Nephron progenitor cell (in vitro differentiated cells): Measurements from ENCODE around the gene CD151.
A peak's percentile ranks its signal among the peaks of the same experiment; 100 is the strongest.

Source experiments
- DNase-seq: peaks from one replicate; pipeline ENCODE4 v3.0.0; 2021
- H3K27ac Mint-ChIP-seq: 2 replicates; pipeline ENCODE4 v1.8.0; 2021; ENCODE audit warnings: mild to moderate bottlenecking, moderate library complexity, mixed read lengths
- H3K27me3 Mint-ChIP-seq: 2 replicates; pipeline ENCODE4 v1.8.0; 2021; ENCODE audit warnings: mild to moderate bottlenecking, low read depth, mixed read lengths; ENCODE audit not compliant: poor library complexity
- H3K36me3 Mint-ChIP-seq: 2 replicates; pipeline ENCODE4 v1.8.0; 2021; ENCODE audit warnings: low read depth, mixed read lengths
- H3K4me1 Mint-ChIP-seq: 2 replicates; pipeline ENCODE4 v1.8.0; 2021; ENCODE audit warnings: mixed read lengths
- H3K4me3 Mint-ChIP-seq: 2 replicates; pipeline ENCODE4 v1.8.0; 2021; ENCODE audit warnings: mild to moderate bottlenecking, moderate library complexity, mixed read lengths
- H3K9me3 Mint-ChIP-seq: 2 replicates; pipeline ENCODE4 v1.8.0; 2021; ENCODE audit warnings: mild to moderate bottlenecking, moderate library complexity, mixed read lengths
- TF ChIP-seq, protein P1 (sequence below): fragments of 200-600 bp; sonication (generic); IDR thresholded peaks from 2 replicates; pipeline ENCODE4 v1.5.0; 2021; ENCODE audit warnings: antibody characterized with exemption

The CD151 gene

DNA sequence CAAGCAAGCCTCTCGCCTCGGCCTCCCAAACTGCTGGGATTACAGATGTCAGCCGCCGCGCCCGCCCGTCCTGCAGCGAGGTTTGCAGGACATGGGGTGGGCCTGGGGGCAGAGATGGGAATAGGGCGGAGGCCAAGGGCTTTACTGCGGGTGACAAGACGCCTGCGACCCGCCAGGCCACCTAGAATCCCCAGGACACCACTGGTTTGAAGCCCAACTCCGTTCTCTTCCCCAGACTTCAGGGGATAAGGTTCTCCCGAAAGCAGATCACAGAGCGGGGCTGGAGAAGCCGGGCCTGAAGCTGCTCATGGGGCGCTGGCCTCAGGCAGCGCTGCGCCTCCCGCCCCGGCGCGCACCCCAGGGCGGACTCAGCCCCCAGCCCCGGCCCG, 9.2 kb downstream of the CD151 start:
- TF ChIP-seq, protein P1, sequence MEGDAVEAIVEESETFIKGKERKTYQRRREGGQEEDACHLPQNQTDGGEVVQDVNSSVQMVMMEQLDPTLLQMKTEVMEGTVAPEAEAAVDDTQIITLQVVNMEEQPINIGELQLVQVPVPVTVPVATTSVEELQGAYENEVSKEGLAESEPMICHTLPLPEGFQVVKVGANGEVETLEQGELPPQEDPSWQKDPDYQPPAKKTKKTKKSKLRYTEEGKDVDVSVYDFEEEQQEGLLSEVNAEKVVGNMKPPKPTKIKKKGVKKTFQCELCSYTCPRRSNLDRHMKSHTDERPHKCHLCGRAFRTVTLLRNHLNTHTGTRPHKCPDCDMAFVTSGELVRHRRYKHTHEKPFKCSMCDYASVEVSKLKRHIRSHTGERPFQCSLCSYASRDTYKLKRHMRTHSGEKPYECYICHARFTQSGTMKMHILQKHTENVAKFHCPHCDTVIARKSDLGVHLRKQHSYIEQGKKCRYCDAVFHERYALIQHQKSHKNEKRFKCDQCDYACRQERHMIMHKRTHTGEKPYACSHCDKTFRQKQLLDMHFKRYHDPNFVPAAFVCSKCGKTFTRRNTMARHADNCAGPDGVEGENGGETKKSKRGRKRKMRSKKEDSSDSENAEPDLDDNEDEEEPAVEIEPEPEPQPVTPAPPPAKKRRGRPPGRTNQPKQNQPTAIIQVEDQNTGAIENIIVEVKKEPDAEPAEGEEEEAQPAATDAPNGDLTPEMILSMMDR: no peak
- Mint-ChIP-seq H3K9me3 (no peaks in the 10 kb centered on the region), H3K27ac (peak overlapping the region; percentile 90), H3K27me3 (peaks cover 11% of the 10 kb centered on the region), H3K4me1 (peaks cover 40% of the 10 kb centered on the region), H3K4me3 (peak overlapping the region; percentile 87), H3K36me3 (peaks cover 8% of the 10 kb centered on the region)
- DNase-seq: no peak

DNA sequence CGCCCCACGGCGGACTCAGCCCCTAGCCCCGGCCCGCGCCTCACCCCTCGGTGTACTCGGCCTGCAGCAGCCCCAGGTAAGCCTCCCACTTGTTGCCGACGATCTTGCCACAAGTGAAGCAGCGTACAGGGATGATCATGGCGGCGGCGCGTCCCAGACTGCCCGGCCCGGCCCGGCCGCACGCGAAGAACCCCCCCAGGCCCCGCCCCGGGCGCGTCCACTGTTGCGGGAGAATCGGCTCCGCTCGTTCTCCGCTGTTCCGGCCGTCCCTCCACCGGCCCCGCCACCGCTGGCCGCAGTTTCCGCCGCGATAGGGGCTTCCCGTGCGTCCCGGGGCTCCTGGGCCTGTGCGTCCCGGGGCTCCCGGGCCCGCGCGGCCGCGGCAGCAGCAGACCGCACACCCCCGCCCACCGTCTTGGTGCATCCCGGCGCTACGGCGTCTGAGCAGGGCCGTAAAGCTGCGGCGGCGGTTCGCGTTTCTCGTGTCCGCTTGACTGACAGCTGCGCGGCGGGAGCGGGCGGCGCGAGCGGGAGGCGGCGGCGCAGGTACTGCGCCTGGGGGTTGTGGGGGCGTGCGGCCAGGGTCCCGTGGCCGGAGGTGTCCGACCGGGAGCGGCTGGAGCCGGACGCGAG, 9.7 kb downstream of the CD151 start, which contains the start of the genes POLR2L and TSPAN4:
Gene POLR2L (minus strand): TSS at position 160 of the 633 bp plus-strand sequence. CDS start 21 bp downstream, at position 139.
Gene TSPAN4 (plus strand): TSS at position 483 of the 633 bp plus-strand sequence. CDS start 7,453 bp downstream, outside the sequence.
- peak within 1 kb of the TSS; percentile 90 for H3K27ac Mint-ChIP-seq
- peaks cover 8% of the 10 kb centered on the region for H3K36me3 Mint-ChIP-seq
- H3K27me3 Mint-ChIP-seq: peaks cover 13% of the 10 kb centered on the region
- peak; percentile 91 for DNase-seq
- no peaks in the 10 kb centered on the region for H3K9me3 Mint-ChIP-seq
- peak within 1 kb of the TSS; percentile 87 for H3K4me3 Mint-ChIP-seq
- H3K4me1 Mint-ChIP-seq: peaks cover 40% of the 10 kb centered on the region
- TF ChIP-seq, protein P1: no peak

DNA sequence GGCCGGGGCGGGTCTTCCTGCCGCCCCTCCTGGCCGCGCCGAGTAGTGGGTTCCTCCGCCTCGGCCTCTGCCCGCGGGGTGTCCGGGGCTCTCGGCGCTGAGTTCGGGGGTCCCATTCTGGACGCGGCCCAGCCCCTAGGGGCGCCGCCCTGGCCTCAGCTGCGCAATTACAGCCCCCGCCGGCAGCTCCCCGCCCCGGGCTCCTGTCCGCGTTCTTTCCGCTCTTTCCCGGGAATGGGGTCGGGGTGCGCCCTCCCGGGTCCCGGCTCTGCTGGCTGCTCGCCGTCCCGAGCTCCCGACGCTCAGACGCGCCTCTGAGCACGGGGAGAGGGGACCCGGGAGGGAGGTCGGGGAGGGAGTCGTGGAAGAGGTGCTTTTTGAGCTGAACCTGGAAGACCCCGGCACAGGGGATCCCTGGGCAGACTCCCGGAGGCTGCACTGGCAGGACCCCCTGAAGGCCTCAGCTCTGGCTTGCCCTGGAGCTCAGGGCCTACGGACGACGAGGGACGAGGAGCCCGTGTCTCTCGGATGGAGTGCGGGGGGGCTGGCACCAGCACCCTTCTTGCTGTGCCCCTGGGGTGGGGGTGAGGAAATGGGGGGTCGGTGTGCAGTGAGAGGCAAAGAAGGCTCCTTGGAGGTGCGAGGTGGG, 10.5 kb downstream of the CD151 start:
- H3K4me1 Mint-ChIP-seq: peaks cover 40% of the 10 kb centered on the region
- H3K27ac Mint-ChIP-seq: no peak overlapping the region
- H3K27me3 Mint-ChIP-seq: peaks cover 13% of the 10 kb centered on the region
- peaks cover 8% of the 10 kb centered on the region for H3K36me3 Mint-ChIP-seq
- TF ChIP-seq, protein P1: no peak
- peak; percentile 47 for DNase-seq
- peak overlapping the region; percentile 80 for H3K4me3 Mint-ChIP-seq
- H3K9me3 Mint-ChIP-seq: no peaks in the 10 kb centered on the region

DNA sequence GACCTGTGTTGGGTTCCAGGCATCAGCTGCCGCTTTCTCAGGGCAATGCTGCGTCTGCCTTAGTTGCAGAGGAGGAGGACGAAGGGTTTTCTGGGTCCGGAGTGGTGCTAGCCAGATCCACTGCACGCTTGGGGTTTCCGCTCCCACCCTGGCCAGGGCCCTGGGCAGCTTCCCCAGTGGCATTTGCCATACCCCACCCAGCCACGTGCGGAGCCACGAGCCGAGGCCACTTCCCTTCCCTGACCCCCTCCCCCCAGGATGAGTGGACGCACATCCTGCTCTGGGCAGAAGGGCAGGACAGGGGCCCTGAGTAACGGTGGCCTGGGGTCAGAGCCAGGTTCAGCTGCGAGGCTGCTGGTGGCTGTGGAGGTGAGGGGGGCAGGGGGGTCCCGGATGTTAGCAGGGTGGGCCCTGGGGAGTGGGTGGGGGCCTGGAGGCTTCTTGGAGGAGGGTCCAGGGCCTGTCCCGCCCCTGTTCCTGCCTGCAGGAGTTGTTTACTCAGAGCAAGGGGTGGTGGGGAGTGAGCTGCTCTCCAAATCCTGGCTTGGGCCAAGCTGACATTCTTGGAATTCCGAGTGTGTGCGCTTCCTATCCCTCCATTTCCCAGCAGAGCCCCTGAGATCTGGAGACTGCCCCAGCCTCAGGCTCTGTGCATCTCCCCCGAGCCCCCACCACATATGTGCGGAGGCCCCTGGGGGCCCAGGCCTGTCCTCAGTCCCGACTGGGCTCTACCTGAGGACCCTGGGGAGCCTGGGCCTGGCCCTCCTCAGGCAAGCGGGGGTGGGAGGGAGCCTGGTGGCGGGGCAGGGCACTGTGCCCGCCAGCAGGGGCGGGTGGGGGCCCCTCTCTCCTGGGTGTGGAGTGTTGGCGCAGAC, 11.3 kb downstream of the CD151 start:
- DNase-seq: peak; percentile 70
- TF ChIP-seq, protein P1: no peak
- H3K27ac Mint-ChIP-seq: no peak overlapping the region
- peaks cover 8% of the 10 kb centered on the region for H3K36me3 Mint-ChIP-seq
- H3K4me1 Mint-ChIP-seq: peaks cover 40% of the 10 kb centered on the region
- H3K27me3 Mint-ChIP-seq: peaks cover 20% of the 10 kb centered on the region
- peak overlapping the region; percentile 80 for H3K4me3 Mint-ChIP-seq
- H3K9me3 Mint-ChIP-seq: no peaks in the 10 kb centered on the region

DNA sequence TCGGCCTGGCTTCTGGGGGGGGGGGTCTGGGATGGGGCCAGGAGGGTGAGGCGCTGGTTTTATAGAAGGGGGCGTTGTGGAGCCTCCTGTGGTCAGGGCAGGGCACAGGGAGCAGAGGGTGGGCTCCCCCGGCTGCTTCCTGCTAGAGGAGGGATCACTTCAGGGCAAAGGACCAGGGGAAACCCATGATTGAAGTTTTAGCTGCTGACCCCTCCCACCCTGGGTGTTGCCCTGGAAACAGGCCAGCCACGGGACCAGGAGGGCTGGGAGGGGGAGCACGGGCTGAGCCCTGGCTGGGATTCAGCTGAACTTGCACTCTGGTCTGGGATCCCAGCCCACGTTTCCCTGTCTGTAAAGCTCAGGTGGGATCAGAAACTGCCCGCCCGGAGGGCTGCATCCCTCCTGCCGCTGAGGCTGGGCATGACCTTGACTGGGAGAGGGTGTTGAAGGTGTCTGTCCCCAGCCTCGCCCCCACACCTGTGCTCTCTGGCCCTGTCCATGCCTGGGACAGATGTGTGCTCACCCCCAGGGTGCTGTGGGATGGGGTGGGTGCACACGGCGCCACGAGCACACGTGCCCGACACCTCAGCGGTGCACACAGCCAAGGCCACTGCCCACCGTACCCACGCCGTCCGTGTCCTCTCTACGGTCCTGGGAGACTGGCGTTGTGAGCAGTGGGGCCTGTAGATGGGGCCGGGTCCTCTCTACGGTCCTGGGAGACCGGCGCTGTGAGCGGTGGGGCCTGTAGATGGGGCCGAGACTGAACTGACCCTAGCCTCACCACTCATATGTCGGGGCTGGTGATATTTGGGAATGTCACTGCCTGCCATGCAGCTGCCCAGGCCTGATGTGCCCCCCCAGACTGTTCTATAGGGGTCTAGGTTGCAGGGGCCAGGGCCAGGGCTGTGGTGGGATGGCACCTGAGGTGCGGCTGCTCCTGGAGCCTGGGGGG, 12.2 kb downstream of the CD151 start:
- peaks cover 8% of the 10 kb centered on the region for H3K36me3 Mint-ChIP-seq
- H3K27ac Mint-ChIP-seq: peak overlapping the region; percentile 72
- H3K27me3 Mint-ChIP-seq: peaks cover 20% of the 10 kb centered on the region
- H3K4me1 Mint-ChIP-seq: peaks cover 40% of the 10 kb centered on the region
- TF ChIP-seq, protein P1: no peak
- H3K4me3 Mint-ChIP-seq: peak overlapping the region; percentile 64
- H3K9me3 Mint-ChIP-seq: no peaks in the 10 kb centered on the region
- DNase-seq: peak; percentile 81
